ENCODE measurements around the gene GPR157.
"Not testable (repeated sequence)": the region's sequence is repeated elsewhere in the genome, so short reads cannot be mapped to it uniquely, and the experiment has no call there.

The GPR157 gene

GRCh38 chr1:9115351-9116205 is 13.3 kb downstream of the GPR157 start:
- no peak for DNase-seq

GRCh38 chr1:9112961-9113880 is 15.7 kb downstream of the GPR157 start:
- DNase-seq: no peak

- DNase-seq: no peak
Observed at GRCh38 chr1:9111957-9112356, 16.9 kb downstream of the GPR157 start.

- no peak for DNase-seq
Observed at GRCh38 chr1:9111357-9111691, 17.6 kb downstream of the GPR157 start.

GRCh38 chr1:9110669-9111356 is 18.1 kb downstream of the GPR157 start:
- DNase-seq: peak; percentile 92

GRCh38 chr1:9108056-9108665 is 20.7 kb downstream of the GPR157 start:
- no peak for DNase-seq

- no peak for DNase-seq
Observed at GRCh38 chr1:9107136-9107535, 21.8 kb downstream of the GPR157 start.

GRCh38 chr1:9106286-9106685 is 22.6 kb downstream of the GPR157 start:
- DNase-seq: no peak

- DNase-seq: no peak
Observed at GRCh38 chr1:9105336-9105867, 23.5 kb downstream of the GPR157 start.

GRCh38 chr1:9101510-9102146 is 27.3 kb downstream of the GPR157 start:
- no peak for DNase-seq

- DNase-seq: no peak
Observed at GRCh38 chr1:9100471-9101043, 28.3 kb downstream of the GPR157 start.

- no peak for DNase-seq
Observed at GRCh38 chr1:9099555-9099954, 29.3 kb downstream of the GPR157 start.

GRCh38 chr1:9097947-9098705 is 30.8 kb downstream of the GPR157 start:
- no peak for DNase-seq

GRCh38 chr1:9095818-9096217 is 33.1 kb downstream of the GPR157 start:
- no peak for DNase-seq

GRCh38 chr1:9093996-9094595 is 34.8 kb downstream of the GPR157 start:
- not testable (repeated sequence) for DNase-seq

DNA sequence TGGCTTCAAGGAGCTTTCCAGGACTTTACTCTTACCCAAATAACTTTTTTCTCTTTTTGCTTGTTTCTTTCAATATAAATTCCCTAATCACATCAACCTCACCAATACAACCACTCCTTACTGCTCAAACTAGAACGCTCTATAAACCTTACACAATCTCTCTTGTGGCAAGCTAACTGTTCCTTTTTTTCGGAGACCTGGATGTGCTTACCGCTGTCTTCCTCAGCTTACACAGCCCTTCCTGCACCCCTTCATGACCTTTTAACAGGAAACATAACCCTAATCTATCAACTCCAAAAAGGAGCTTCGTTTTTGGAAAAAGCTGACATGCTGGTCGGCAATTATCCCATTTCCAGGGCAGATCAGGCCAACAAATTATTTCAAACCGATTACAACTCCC is 35.3 kb downstream of the GPR157 start:
- no peak for DNase-seq

GRCh38 chr1:9093091-9093490 is 35.8 kb downstream of the GPR157 start:
- DNase-seq: no peak

GRCh38 chr1:9088807-9089206 is 40.1 kb downstream of the GPR157 start:
- no peak for DNase-seq

GRCh38 chr1:9087411-9088125 is 41.3 kb downstream of the GPR157 start:
- DNase-seq: no peak

GRCh38 chr1:9086796-9087195 is 42.1 kb downstream of the GPR157 start:
- no peak for DNase-seq

All from activated effector memory CD4-positive, alpha-beta T cell treated with anti-CD3 and anti-CD28 coated beads, Interleukin-2, amount 50 U/mL, for 16 hours (primary cell).